K562 (cell line): Measurements from ENCODE around the gene CCDC106. TPM values are rescaled to one million over a fixed set of nuclear protein-coding genes. Genes with fewer than 3 reads are reported as not detected.

ENCODE experiments used
- CHAMP1 ChIP-seq: fragments of 450-650 bp; IDR thresholded peaks from 2 replicates; pipeline ENCODE4 v1.6.1; 2016; ENCODE audit warnings: mild to moderate bottlenecking
- FOXJ2 ChIP-seq: fragments of 200-800 bp; sonication (Bioruptor generic); IDR thresholded peaks from 2 replicates; pipeline ENCODE4 v1.6.1; 2016; ENCODE audit warnings: missing genetic modification characterization, missing compliant biosample characterization
- HDAC2 ChIP-seq: fragments of 450-650 bp; IDR thresholded peaks from 2 replicates; pipeline ENCODE4 v1.6.1; 2016; ENCODE audit warnings: mild to moderate bottlenecking
- HIVEP1 ChIP-seq: fragments of 250-450 bp; sonication (Bioruptor Pico); IDR thresholded peaks from 2 replicates; pipeline ENCODE4 v1.4.0; 2020; ENCODE audit warnings: mild to moderate bottlenecking
- KDM5B ChIP-seq: fragments of 200-600 bp; sonication (generic); IDR thresholded peaks from 2 replicates; pipeline ENCODE4 v1.6.1; 2012; ENCODE audit warnings: low read depth, mild to moderate bottlenecking, moderate library complexity, low read length, control low read depth, inconsistent platforms; ENCODE audit not compliant: insufficient replicate concordance
- KLF13 ChIP-seq: fragments of 450-650 bp; IDR thresholded peaks from 2 replicates; pipeline ENCODE4 v1.6.1; 2016; ENCODE audit warnings: missing genetic modification characterization, low read depth, mild to moderate bottlenecking, missing compliant biosample characterization, moderate library complexity, borderline replicate concordance
- MYBL2 ChIP-seq, 2 experiments: fragments of 450-650 bp in 1 of 2; sonication (generic) in 1 of 2; formaldehyde crosslinking in 1 of 2; IDR thresholded peaks; 2 replicates each; pipeline versions ENCODE4 v1.6.1 to v1.8.1; 2017 to 2022; ENCODE audit warnings: borderline replicate concordance in 1 of 2, inconsistent platforms in 1 of 2, low read depth in 1 of 2, mild to moderate bottlenecking in 1 of 2, missing genetic modification reagents in 1 of 2, moderate library complexity in 1 of 2
- OTX1 ChIP-seq: fragments of 450-650 bp; formaldehyde crosslinking; IDR thresholded peaks from 2 replicates; pipeline ENCODE4 v1.4.0; 2022; ENCODE audit warnings: mild to moderate bottlenecking
- PURB ChIP-seq: sonication (generic); formaldehyde crosslinking; IDR thresholded peaks from 2 replicates; pipeline ENCODE4 v1.9.0; 2021; ENCODE audit warnings: low read depth, mild to moderate bottlenecking, missing genetic modification reagents
- RBM15 ChIP-seq: fragments of 200-400 bp; formaldehyde crosslinking; IDR thresholded peaks from 2 replicates; pipeline ENCODE4 v1.6.1; 2018; ENCODE audit warnings: mild to moderate bottlenecking, low read length, moderate library complexity; ENCODE audit not compliant: insufficient read depth
- SMARCA5 ChIP-seq: fragments of 450-650 bp; IDR thresholded peaks from 2 replicates; pipeline ENCODE4 v1.6.1; 2016
- ZKSCAN8 ChIP-seq: fragments of 200-800 bp; sonication (Bioruptor generic); IDR thresholded peaks from 2 replicates; pipeline ENCODE4 v1.6.1; 2016; ENCODE audit warnings: missing genetic modification characterization, missing compliant biosample characterization
- ZNF263 ChIP-seq: sonication (generic); formaldehyde crosslinking; IDR thresholded peaks from 2 replicates; pipeline ENCODE4 v1.8.0; 2022; ENCODE audit warnings: mild to moderate bottlenecking, missing genetic modification reagents, borderline replicate concordance
- ZNF282 ChIP-seq: sonication (generic); formaldehyde crosslinking; IDR thresholded peaks from 2 replicates; pipeline ENCODE4 v1.8.1; 2023; ENCODE audit warnings: missing genetic modification reagents
- ZNF507 ChIP-seq: conservative IDR thresholded peaks from 2 replicates; pipeline ENCODE4 v1.6.1; 2017; ENCODE audit warnings: missing genetic modification characterization, missing compliant biosample characterization
- ZNF830 ChIP-seq: fragments of 250-450 bp; sonication (Bioruptor Pico); IDR thresholded peaks from 2 replicates; pipeline ENCODE4 v1.5.0; 2021; ENCODE audit warnings: mild to moderate bottlenecking
- polyA plus RNA-seq, 8 experiments: library from polyadenylated mRNA; depleted of rRNA in 4 of 8; stranded (reverse) in 5 of 8; unstranded in 3 of 8; fragments of >200 nt; fragmentation: Nextera tagmentation in 2 of 8; fragmentation: Illumina TruSeq in 1 of 8; extraction: Ambion mirVana in 2 of 8; extraction: Trizol in 1 of 8; gene quantifications; 2 replicates each; pipeline versions ENCODE4 v1.2.1 to v1.2.3, GENCODE V29; 2011 to 2014; ENCODE audit warnings: inconsistent platforms in 1 of 8, missing spikeins in 1 of 8
- total RNA-seq, 7 experiments: library from RNA; depleted of rRNA in 6 of 7; stranded (reverse); fragments of >200 nt in 6 of 7; fragmentation: Illumina TruSeq in 2 of 7; extraction: Trizol in 2 of 7; gene quantifications; 2 replicates each; pipeline versions ENCODE4 v1.2.1 to v1.2.3, GENCODE V29; 2011 to 2021; ENCODE audit warnings: low replicate concordance in 1 of 7
- TF ChIP-seq, protein P1 (sequence below): sonication (generic); formaldehyde crosslinking; IDR thresholded peaks from 2 replicates; pipeline ENCODE4 v1.8.1; 2023; ENCODE audit warnings: missing genetic modification reagents, mild to moderate bottlenecking, borderline replicate concordance
- TF ChIP-seq, protein P2 (sequence below): sonication (generic); formaldehyde crosslinking; IDR thresholded peaks from 2 replicates; pipeline ENCODE4 v1.5.0; 2020; ENCODE audit warnings: missing genetic modification reagents
- TF ChIP-seq, protein P3 (sequence below): fragments of 250-450 bp; sonication (Bioruptor Pico); IDR thresholded peaks from 2 replicates; pipeline ENCODE4 v1.5.0; 2021

Gene CCDC106
- total and polyA plus RNA-seq, 9 of the 15 experiments (the other 6 are each of a cell fraction or from before 2014, with no cell fraction given): 0.10 to 27.5 (median 15.0) TPM; not detected in 1

- TF ChIP-seq PURB (CRISPR knock-in tag) (0 out of 2 replicates have a peak, but pooled peaks have one; percentile 91), ZNF507 (tag) (no peak), OTX1 (CRISPR knock-in tag) (no peak; the same call in 1 of the 2 replicates), CHAMP1 (no peak), ZNF263 (peak; percentile 91), HDAC2 (0 out of 2 replicates have a peak, but pooled peaks have one; percentile 54), ZKSCAN8 (CRISPR knock-in tag) (no peak), SMARCA5 (no peak), MYBL2 (IDR thresholded peaks at IDR 0.05; ENCODE audit: low read depth) (no peak), MYBL2 (CRISPR knock-in tag; IDR thresholded peaks at IDR 0.05; ENCODE audit: borderline replicate concordance) (peak; percentile 81), ZNF830 (CRISPR knock-in tag) (no peak), ZNF282 (CRISPR knock-in tag) (peak; percentile 98), RBM15 (no peak), HIVEP1 (peak; percentile 81; the same call in 1 of the 2 replicates), KDM5B (peak; percentile 52), FOXJ2 (tag) (no peak), KLF13 (tag) (no peak)
- TF ChIP-seq, protein P1, sequence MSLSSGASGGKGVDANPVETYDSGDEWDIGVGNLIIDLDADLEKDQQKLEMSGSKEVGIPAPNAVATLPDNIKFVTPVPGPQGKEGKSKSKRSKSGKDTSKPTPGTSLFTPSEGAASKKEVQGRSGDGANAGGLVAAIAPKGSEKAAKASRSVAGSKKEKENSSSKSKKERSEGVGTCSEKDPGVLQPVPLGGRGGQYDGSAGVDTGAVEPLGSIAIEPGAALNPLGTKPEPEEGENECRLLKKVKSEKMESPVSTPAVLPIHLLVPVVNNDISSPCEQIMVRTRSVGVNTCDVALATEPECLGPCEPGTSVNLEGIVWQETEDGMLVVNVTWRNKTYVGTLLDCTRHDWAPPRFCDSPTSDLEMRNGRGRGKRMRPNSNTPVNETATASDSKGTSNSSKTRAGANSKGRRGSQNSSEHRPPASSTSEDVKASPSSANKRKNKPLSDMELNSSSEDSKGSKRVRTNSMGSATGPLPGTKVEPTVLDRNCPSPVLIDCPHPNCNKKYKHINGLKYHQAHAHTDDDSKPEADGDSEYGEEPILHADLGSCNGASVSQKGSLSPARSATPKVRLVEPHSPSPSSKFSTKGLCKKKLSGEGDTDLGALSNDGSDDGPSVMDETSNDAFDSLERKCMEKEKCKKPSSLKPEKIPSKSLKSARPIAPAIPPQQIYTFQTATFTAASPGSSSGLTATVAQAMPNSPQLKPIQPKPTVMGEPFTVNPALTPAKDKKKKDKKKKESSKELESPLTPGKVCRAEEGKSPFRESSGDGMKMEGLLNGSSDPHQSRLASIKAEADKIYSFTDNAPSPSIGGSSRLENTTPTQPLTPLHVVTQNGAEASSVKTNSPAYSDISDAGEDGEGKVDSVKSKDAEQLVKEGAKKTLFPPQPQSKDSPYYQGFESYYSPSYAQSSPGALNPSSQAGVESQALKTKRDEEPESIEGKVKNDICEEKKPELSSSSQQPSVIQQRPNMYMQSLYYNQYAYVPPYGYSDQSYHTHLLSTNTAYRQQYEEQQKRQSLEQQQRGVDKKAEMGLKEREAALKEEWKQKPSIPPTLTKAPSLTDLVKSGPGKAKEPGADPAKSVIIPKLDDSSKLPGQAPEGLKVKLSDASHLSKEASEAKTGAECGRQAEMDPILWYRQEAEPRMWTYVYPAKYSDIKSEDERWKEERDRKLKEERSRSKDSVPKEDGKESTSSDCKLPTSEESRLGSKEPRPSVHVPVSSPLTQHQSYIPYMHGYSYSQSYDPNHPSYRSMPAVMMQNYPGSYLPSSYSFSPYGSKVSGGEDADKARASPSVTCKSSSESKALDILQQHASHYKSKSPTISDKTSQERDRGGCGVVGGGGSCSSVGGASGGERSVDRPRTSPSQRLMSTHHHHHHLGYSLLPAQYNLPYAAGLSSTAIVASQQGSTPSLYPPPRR (CRISPR knock-in tag): peak; percentile 96; the same call in 1 of the 2 replicates
- TF ChIP-seq, protein P2, sequence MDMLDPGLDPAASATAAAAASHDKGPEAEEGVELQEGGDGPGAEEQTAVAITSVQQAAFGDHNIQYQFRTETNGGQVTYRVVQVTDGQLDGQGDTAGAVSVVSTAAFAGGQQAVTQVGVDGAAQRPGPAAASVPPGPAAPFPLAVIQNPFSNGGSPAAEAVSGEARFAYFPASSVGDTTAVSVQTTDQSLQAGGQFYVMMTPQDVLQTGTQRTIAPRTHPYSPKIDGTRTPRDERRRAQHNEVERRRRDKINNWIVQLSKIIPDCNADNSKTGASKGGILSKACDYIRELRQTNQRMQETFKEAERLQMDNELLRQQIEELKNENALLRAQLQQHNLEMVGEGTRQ (CRISPR knock-in tag): peak; percentile 71
- TF ChIP-seq, protein P3, sequence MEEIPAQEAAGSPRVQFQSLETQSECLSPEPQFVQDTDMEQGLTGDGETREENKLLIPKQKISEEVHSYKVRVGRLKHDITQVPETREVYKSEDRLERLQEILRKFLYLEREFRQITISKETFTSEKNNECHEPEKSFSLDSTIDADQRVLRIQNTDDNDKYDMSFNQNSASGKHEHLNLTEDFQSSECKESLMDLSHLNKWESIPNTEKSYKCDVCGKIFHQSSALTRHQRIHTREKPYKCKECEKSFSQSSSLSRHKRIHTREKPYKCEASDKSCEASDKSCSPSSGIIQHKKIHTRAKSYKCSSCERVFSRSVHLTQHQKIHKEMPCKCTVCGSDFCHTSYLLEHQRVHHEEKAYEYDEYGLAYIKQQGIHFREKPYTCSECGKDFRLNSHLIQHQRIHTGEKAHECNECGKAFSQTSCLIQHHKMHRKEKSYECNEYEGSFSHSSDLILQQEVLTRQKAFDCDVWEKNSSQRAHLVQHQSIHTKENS (CRISPR knock-in tag): no peak
Measured at GRCh38 chr19:55640043-55640576, 7.9 kb upstream of the CCDC106 start (continued).
